ENCODE data around the gene CDK5R1. TPM values are rescaled to one million over a fixed set of nuclear protein-coding genes. Genes with fewer than 3 reads are reported as not detected.
"Not testable (repeated sequence)": the region's sequence is repeated elsewhere in the genome, so short reads cannot be mapped to it uniquely, and the experiment has no call there.

The CDK5R1 gene
- 1 to 10 TPM; 5.8 to 6.5 TPM for total RNA-seq

DNA sequence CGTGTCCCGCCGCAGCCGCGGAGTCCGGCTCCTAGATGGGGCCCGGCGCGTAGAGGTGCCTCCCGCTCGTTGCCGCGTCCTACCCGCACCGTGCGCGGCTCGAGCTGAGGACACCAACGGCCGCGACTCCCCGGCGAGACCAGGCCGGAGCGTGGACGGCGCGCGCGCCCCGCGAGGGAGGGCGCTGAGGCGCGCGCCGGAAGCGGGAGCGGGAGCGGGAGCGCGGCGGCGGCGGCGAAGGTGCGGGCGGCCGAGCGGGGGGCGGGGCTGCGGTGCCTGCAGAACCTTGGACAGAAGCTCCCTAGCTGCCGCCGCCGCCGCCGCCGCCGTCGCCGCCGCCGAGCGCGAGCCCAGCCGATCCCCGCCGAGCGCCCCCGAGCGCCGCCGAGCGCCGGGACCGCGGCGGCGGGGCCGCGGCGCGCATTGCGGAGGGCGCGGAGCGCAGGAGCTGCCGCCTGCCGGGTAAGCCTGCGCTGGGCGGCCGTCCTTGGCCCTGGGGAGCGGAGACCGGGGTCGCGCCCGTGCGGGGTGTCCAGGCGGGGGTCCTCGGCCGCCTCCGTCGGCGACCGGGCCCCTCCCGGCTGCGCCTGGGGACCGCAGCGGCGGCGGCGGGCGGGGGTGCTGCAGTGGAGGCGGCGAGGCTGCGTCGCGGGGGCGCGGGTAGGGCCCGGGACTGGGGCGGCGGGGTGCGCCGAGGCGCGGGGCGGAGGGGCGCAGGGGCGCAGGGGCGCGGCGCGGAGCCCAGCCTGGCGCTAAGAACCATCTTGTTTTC lies at the start of gene CDK5R1:
TSS of gene CDK5R1 (plus strand) at position 293 of the 772 bp plus-strand sequence. CDS start 628 bp downstream, outside the sequence.
- peak; percentile 67 for ATAC-seq

GRCh38 chr17:32440722-32441121 lies 46.1 kb upstream of the CDK5R1 start:
- peaks cover 19% of the 10 kb centered on the region for H3K4me1 Mint-ChIP-seq (ENCODE audit: low read depth)
- no peaks in the 10 kb centered on the region for H3K9me3 Mint-ChIP-seq (ENCODE audit: insufficient read depth)
- POLR2A ChIA-PET, result interaction anchor here (0.6 kb wide), 1 partner anchor 29 kb away, joined by 5 read pairs; no protein-coding TSS in a partner anchor
- no peak overlapping the region for H3K27ac Mint-ChIP-seq
- no peak for ATAC-seq
- peaks cover 24% of the 10 kb centered on the region for H3K27me3 Mint-ChIP-seq (ENCODE audit: low read depth)
- CTCF ChIA-PET, result interaction anchor here (0.9 to 1.0 kb wide), 2 partner anchors 21 to 436 kb away, joined by 3 to 5 read pairs; no protein-coding TSS in a partner anchor
- H3K36me3 Mint-ChIP-seq (ENCODE audit: low read depth), result peaks cover 4% of the 10 kb centered on the region
- H3K4me3 Mint-ChIP-seq, result no peak overlapping the region
- DNase-seq, result no peak

More for the DNA sequence above, at the start of gene CDK5R1:
- DNase-seq, result peak; percentile 77
- Mint-ChIP-seq H3K4me3 (peak within 1 kb of the TSS; percentile 80), H3K9me3 (ENCODE audit: insufficient read depth) (no peaks in the 10 kb centered on the region), H3K27ac (peak within 1 kb of the TSS; percentile 49), H3K36me3 (ENCODE audit: low read depth) (peaks cover 33% of the 10 kb centered on the region), H3K27me3 (ENCODE audit: low read depth) (no peaks in the 10 kb centered on the region), H3K4me1 (ENCODE audit: low read depth) (peaks cover 45% of the 10 kb centered on the region)
- CTCF ChIA-PET, result interaction anchor here (0.8 to 9.1 kb wide), 12 partner anchors 11 to 172 kb away, joined by 3 to 87 read pairs (median 4); partner anchors contain the start of gene PSMD11
- POLR2A ChIA-PET, result interaction anchor here (0.6 to 2.2 kb wide), 8 partner anchors 8 to 42 kb away, joined by 3 to 12 read pairs (median 4); partner anchors contain the start of gene PSMD11

DNA sequence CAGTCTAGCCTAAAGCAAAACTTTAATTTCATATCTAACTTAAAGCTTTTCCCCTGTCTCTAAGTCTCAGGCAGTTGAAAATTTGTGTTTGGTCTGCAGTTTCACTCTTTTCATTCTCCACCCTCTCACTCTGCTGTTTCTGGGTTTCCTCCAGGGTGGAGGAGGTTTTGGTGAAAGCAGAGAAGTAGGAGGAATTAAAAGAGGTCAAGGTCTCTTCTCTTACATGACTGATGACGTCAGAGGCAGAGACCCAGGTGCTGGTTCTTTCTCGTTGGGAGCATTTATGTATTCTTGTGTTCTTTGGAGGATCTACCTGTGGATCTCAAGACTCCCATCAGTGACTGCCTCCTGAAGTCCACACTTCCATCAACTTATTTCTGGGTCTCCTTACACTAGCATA lies 44.9 kb upstream of the CDK5R1 start:
- ChIA-PET POLR2A (no interaction called here), CTCF (interaction anchor here (1.0 to 1.3 kb wide), 4 partner anchors 9 to 435 kb away, joined by 3 to 4 read pairs (median 3); no protein-coding TSS in a partner anchor)
- peaks cover 31% of the 10 kb centered on the region for H3K4me1 Mint-ChIP-seq (ENCODE audit: low read depth)
- no peak overlapping the region for H3K27ac Mint-ChIP-seq
- no peaks in the 10 kb centered on the region for H3K9me3 Mint-ChIP-seq (ENCODE audit: insufficient read depth)
- no peak for ATAC-seq
- no peak for DNase-seq
- peaks cover 7% of the 10 kb centered on the region for H3K36me3 Mint-ChIP-seq (ENCODE audit: low read depth)
- H3K27me3 Mint-ChIP-seq (ENCODE audit: low read depth), result peaks cover 20% of the 10 kb centered on the region
- H3K4me3 Mint-ChIP-seq, result no peak overlapping the region

- no peak overlapping the region for H3K27ac Mint-ChIP-seq
- DNase-seq, result no peak
- peaks cover 17% of the 10 kb centered on the region for H3K27me3 Mint-ChIP-seq (ENCODE audit: low read depth)
- ChIA-PET POLR2A (interaction anchor here (0.5 to 1.5 kb wide), 5 partner anchors 48 to 473 kb away, joined by 3 to 5 read pairs (median 3); no protein-coding TSS in a partner anchor), CTCF (interaction anchor here (0.6 to 7.0 kb wide), 59 partner anchors 8 to 468 kb away, joined by 3 to 102 read pairs (median 4); partner anchors contain the start of genes CDK5R1 and MYO1D)
- H3K9me3 Mint-ChIP-seq (ENCODE audit: insufficient read depth), result no peaks in the 10 kb centered on the region
- H3K36me3 Mint-ChIP-seq (ENCODE audit: low read depth), result peaks cover 21% of the 10 kb centered on the region
- H3K4me1 Mint-ChIP-seq (ENCODE audit: low read depth), result peaks cover 38% of the 10 kb centered on the region
- no peak for ATAC-seq
- H3K4me3 Mint-ChIP-seq, result peak overlapping the region; percentile 82
Measured at GRCh38 chr17:32443827-32444300, 42.9 kb upstream of the CDK5R1 start.

GRCh38 chr17:32444301-32445073 lies 42.3 kb upstream of the CDK5R1 start, which contains the start of gene PSMD11:
PSMD11 (plus strand) TSS chr17:32444510; CDS start chr17:32444524, 14 bp downstream.
- ChIA-PET POLR2A (interaction anchor here (0.6 to 1.5 kb wide), 8 partner anchors 17 to 79 kb away, joined by 3 to 5 read pairs (median 4); partner anchors contain the start of gene CDK5R1), CTCF (interaction anchor here (0.6 to 7.0 kb wide), 59 partner anchors 8 to 468 kb away, joined by 3 to 102 read pairs (median 4); partner anchors contain the start of genes CDK5R1 and MYO1D)
- DNase-seq, result peak; percentile 99
- peaks cover 17% of the 10 kb centered on the region for H3K27me3 Mint-ChIP-seq (ENCODE audit: low read depth)
- peak; percentile 98 for ATAC-seq
- no peaks in the 10 kb centered on the region for H3K9me3 Mint-ChIP-seq (ENCODE audit: insufficient read depth)
- H3K4me1 Mint-ChIP-seq (ENCODE audit: low read depth), result peaks cover 38% of the 10 kb centered on the region
- peak within 1 kb of the TSS; percentile 77 for H3K27ac Mint-ChIP-seq
- peaks cover 27% of the 10 kb centered on the region for H3K36me3 Mint-ChIP-seq (ENCODE audit: low read depth)
- peak within 1 kb of the TSS; percentile 82 for H3K4me3 Mint-ChIP-seq

GRCh38 chr17:32445074-32445415 lies 41.7 kb upstream of the CDK5R1 start:
- DNase-seq (peak; percentile 37), ATAC-seq (peak; percentile 11)
- peaks cover 32% of the 10 kb centered on the region for H3K36me3 Mint-ChIP-seq (ENCODE audit: low read depth)
- no peaks in the 10 kb centered on the region for H3K9me3 Mint-ChIP-seq (ENCODE audit: insufficient read depth)
- ChIA-PET CTCF (interaction anchor here (0.9 to 7.0 kb wide), 13 partner anchors 13 to 432 kb away, joined by 3 to 102 read pairs (median 5); partner anchors contain the start of gene MYO1D), POLR2A (interaction anchor here (0.6 to 1.5 kb wide), 6 partner anchors 16 to 61 kb away, joined by 3 to 4 read pairs (median 4); partner anchors contain the start of gene CDK5R1)
- H3K4me1 Mint-ChIP-seq (ENCODE audit: low read depth), result peaks cover 40% of the 10 kb centered on the region
- peak overlapping the region; percentile 82 for H3K4me3 Mint-ChIP-seq
- peaks cover 17% of the 10 kb centered on the region for H3K27me3 Mint-ChIP-seq (ENCODE audit: low read depth)
- H3K27ac Mint-ChIP-seq, result peak overlapping the region; percentile 73

DNA sequence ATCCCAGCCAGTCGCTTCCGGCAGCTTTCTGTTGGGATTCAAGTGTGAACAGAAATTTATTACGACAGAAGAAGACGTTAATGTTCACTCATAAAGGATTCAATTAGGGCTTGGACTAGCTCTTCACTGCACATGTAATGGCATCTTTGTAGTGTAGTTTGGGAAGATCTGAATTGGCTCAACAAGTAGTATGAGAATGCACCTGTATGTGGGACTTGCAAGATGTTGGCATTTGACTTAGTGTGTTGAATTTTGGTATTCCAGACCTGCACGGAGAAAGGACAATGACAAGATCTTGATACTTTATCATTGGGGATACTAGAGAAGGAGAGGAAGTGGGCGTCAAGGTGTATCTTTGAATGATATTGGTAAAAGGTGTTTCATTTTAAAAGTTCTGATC lies 41.3 kb upstream of the CDK5R1 start:
- Mint-ChIP-seq H3K4me3 (peak overlapping the region; percentile 82), H3K27me3 (ENCODE audit: low read depth) (peaks cover 17% of the 10 kb centered on the region), H3K4me1 (ENCODE audit: low read depth) (peaks cover 40% of the 10 kb centered on the region), H3K9me3 (ENCODE audit: insufficient read depth) (no peaks in the 10 kb centered on the region), H3K36me3 (ENCODE audit: low read depth) (peaks cover 34% of the 10 kb centered on the region), H3K27ac (peak overlapping the region; percentile 73)
- CTCF ChIA-PET, result interaction anchor here (1.4 to 7.0 kb wide), 3 partner anchors 17 to 214 kb away, joined by 3 to 102 read pairs (median 13); no protein-coding TSS in a partner anchor
- ATAC-seq (no peak), DNase-seq (no peak)
- POLR2A ChIA-PET, result interaction anchor here (0.6 to 1.5 kb wide), 5 partner anchors 16 to 79 kb away, joined by 3 to 4 read pairs (median 4); partner anchors contain the start of gene CDK5R1

GRCh38 chr17:32445971-32446370 lies 40.8 kb upstream of the CDK5R1 start:
- no peak for ATAC-seq
- ChIA-PET POLR2A (interaction anchor here (0.6 kb wide), 2 partner anchors 78 to 116 kb away, joined by 3 read pairs; no protein-coding TSS in a partner anchor), CTCF (interaction anchor here (1.4 to 7.0 kb wide), 2 partner anchors 17 to 213 kb away, joined by 3 to 102 read pairs; no protein-coding TSS in a partner anchor)
- Mint-ChIP-seq H3K27me3 (ENCODE audit: low read depth) (peaks cover 16% of the 10 kb centered on the region), H3K9me3 (ENCODE audit: insufficient read depth) (no peaks in the 10 kb centered on the region), H3K36me3 (ENCODE audit: low read depth) (peaks cover 38% of the 10 kb centered on the region), H3K27ac (peak overlapping the region; percentile 73), H3K4me1 (ENCODE audit: low read depth) (peaks cover 37% of the 10 kb centered on the region), H3K4me3 (peak overlapping the region; percentile 82)
- DNase-seq, result no peak

GRCh38 chr17:32446949-32447348 lies 39.8 kb upstream of the CDK5R1 start:
- Mint-ChIP-seq H3K27ac (no peak overlapping the region), H3K27me3 (ENCODE audit: low read depth) (peaks cover 9% of the 10 kb centered on the region), H3K4me1 (ENCODE audit: low read depth) (peaks cover 36% of the 10 kb centered on the region), H3K4me3 (no peak overlapping the region), H3K36me3 (ENCODE audit: low read depth) (peaks cover 46% of the 10 kb centered on the region), H3K9me3 (ENCODE audit: insufficient read depth) (no peaks in the 10 kb centered on the region)
- no peak for ATAC-seq
- no peak for DNase-seq
- ChIA-PET CTCF (interaction anchor here (7.0 kb wide), 1 partner anchor 16 kb away, joined by 102 read pairs; no protein-coding TSS in a partner anchor), POLR2A (no interaction called here)

DNA sequence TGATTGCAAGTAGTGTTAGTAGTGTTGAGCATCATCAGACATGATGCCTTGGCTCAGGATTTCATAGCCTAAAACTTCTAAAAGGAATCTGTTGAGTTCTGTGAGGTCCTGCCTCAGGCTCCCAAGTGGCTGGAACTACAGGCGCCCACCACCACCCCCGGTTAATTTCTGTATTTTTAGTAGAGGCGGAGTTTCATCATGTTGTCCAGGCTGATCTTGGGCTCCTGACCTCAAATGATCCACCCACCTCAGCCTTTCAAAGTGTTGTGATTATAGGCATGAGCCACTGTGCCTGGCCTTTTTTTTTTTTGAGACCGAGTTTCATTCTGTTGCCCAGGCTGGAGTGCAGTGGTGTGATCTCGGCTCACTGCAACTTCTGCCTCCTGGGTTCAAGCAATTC lies 36.8 kb upstream of the CDK5R1 start:
- Mint-ChIP-seq H3K27ac (no peak overlapping the region), H3K27me3 (ENCODE audit: low read depth) (no peaks in the 10 kb centered on the region), H3K4me1 (ENCODE audit: low read depth) (peaks cover 27% of the 10 kb centered on the region), H3K9me3 (ENCODE audit: insufficient read depth) (no peaks in the 10 kb centered on the region), H3K4me3 (no peak overlapping the region), H3K36me3 (ENCODE audit: low read depth) (peaks cover 72% of the 10 kb centered on the region)
- no peak for ATAC-seq
- ChIA-PET CTCF (interaction anchor here (1.9 kb wide), 1 partner anchor 12 kb away, joined by 7 read pairs; no protein-coding TSS in a partner anchor), POLR2A (no interaction called here)
- no peak for DNase-seq

DNA sequence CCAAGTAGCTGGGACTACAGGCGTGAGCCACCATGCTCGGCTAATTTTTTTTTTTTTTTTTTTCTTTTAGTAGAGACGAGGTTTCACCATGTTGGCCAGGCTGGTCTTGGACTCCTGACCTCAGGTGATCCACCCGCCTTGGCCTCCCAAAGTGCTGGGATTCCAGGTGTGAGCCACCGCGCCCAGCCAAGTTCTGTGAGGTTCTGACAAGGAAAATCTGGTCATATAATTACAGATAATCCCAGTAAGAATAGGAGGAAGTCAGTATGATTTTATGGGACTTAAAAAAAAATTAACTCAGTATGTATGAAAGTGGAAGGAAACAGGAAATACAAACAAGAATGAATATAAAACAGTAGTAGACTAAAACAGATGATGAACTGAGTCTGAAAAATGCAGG lies 36.4 kb upstream of the CDK5R1 start:
- peaks cover 75% of the 10 kb centered on the region for H3K36me3 Mint-ChIP-seq (ENCODE audit: low read depth)
- H3K27ac Mint-ChIP-seq, result not testable (repeated sequence)

More for the DNA sequence above, 36.4 kb upstream of the CDK5R1 start:
- H3K4me1 Mint-ChIP-seq (ENCODE audit: low read depth), result peaks cover 26% of the 10 kb centered on the region
- H3K4me3 Mint-ChIP-seq; POLR2A ChIA-PET; H3K9me3 Mint-ChIP-seq (ENCODE audit: insufficient read depth); H3K27me3 Mint-ChIP-seq (ENCODE audit: low read depth); DNase-seq; ATAC-seq: not testable (repeated sequence)
- CTCF ChIA-PET, result interaction anchor here (1.9 kb wide), 1 partner anchor 12 kb away, joined by 7 read pairs; no protein-coding TSS in a partner anchor
